LNCAP (cell line): ENCODE data around the gene HMCES.

Source experiments
- TF ChIP-seq, protein P1 (sequence below): fragments of 450-650 bp; IDR thresholded peaks from 2 replicates; pipeline ENCODE4 v1.5.1; 2017; ENCODE audit warnings: mild to moderate bottlenecking

The HMCES gene

DNA sequence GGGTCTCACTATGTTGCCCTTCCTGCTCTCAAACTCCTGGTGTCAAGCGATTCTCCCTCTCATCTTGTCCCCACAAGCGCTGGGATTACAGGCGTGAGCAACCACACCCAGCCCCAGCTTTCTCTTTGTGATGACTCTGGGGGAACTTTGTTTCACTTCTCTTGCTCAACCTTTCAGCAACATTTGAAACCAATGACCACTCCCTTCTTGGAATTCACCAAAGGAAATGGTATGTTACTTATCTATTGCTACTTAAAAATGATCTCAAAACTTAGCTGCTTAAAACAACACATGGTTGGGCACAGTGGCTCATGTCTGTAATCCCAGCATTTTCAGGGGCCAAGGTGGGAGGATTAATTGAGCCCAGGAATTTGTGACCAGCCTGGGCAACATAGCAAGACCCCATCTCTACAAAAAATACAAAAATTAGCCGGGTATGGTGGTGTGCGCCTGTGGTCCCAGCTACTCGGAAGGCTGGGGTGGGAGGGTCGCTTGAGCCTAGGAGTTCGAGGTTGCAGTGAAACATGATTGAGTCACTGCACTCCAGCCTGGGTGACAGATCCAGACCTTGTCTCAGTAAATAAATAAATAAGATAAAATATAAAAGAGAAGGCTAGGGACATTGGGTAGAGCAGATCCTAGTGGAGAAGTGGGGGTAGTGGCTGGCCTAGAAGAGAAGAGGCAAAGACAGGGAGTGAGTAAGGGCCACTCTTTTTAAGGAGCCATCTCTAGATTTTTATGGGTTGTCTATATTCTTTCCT, 39.5 kb upstream of the HMCES start:
- TF ChIP-seq, protein P1, sequence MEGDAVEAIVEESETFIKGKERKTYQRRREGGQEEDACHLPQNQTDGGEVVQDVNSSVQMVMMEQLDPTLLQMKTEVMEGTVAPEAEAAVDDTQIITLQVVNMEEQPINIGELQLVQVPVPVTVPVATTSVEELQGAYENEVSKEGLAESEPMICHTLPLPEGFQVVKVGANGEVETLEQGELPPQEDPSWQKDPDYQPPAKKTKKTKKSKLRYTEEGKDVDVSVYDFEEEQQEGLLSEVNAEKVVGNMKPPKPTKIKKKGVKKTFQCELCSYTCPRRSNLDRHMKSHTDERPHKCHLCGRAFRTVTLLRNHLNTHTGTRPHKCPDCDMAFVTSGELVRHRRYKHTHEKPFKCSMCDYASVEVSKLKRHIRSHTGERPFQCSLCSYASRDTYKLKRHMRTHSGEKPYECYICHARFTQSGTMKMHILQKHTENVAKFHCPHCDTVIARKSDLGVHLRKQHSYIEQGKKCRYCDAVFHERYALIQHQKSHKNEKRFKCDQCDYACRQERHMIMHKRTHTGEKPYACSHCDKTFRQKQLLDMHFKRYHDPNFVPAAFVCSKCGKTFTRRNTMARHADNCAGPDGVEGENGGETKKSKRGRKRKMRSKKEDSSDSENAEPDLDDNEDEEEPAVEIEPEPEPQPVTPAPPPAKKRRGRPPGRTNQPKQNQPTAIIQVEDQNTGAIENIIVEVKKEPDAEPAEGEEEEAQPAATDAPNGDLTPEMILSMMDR = no peak

DNA sequence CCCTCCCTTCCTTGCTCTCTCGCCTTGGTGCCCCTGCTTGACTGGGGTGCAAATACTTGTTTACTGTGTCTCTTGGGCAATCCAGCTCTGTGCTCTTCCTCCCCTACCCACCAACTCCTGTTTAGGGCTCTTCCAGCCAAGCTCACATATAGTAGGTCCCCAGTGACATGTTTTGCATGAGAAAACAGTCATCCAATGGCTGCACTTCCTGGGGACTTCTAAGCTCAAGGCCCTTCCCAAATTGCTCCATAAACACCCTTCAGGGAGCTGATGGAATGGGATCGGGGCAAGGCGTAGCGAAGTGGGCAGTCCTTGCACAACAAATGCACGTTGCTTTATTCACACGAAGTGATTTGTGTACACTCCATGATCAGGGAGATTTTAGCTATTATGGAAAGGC, 38.7 kb upstream of the HMCES start:
- TF ChIP-seq, protein P1 = no peak

DNA sequence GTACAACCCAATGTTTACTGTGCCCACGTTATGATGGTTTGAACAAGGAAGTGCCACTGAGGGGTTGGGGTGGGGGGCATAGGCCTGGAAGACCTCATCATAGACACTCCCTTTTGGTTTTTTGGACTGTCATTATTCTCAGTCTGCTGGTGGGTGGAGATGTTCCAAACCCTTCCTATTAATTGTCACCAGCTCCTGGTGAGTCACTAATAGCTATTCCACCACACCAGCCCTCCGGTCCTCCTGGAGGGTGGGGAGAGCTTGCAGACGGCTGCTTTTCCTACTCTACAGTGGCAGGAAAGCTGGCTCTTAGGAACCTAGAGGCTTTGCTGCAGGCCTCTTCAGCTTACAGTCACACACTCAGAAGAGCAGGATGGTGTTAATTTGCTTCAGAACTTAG, 38.2 kb upstream of the HMCES start:
- TF ChIP-seq, protein P1 = no peak

DNA sequence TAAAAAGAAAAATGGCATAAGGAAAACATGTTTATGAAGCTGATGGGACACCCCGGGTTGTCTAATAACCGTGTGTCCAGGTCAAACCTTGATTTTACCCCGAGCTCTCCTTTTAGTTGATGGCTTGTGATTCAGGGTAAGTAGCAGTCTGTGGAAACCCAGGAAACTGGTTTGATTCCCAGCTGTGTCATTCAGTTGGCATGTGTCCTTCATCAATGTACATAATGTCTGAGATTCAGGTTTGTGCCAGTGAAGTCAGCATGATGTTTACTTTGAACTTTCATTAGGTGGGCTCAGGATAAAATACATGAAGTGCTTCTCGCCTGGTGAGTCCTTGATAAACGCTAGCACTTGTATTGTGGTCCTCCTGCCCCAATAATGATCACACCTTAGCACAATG, 33.5 kb upstream of the HMCES start:
- TF ChIP-seq, protein P1 = no peak

DNA sequence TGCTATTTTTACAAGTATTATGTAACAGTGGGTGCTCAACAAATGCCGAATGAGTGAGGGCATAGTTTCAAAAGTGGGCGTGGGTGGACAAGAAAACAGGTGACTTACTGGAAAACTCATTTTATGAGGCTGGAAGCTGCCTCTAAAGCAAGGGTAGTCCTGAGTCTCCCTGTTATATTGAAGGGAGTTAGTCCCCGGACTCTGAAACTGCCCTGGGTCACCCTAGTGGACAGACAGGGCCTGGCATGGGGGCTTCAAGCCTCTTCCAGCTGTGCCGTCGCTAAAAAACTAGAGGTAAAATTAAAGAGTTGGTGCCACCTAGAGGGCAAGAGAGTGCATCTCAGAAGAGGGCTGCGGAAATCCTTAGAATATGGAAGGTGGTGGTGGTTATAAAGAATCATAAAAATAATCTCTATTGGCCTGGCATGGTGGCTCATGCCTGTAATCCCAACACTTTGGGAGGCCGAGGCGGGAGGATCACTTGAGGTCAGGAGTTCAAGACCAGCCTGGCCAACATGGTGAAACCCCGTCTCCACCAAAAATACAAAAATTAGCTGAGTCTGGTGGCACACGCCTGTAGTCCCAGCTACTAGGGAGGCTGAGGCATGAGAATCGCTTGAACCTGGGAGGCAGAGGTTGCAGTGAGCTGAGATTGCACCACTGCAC, 32.9 kb upstream of the HMCES start:
- TF ChIP-seq, protein P1 = peak; percentile 94

DNA sequence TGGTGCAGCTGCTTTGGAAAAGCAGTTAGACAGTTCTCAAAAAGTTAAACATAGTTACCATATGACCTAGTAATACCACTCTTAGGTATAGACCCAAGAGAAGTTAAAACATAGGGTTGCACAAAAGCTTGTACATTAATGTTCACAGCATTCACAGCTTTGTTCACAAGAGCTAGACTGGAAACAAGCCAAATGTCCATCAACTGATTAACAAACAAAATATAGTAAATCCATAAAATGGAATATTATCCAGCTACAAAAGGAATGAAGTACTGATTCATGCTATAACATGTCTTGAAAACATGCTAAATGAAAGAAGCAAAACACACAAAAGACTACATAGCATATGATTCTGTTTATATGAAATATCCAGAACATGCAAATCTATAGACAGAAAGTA, 32.0 kb upstream of the HMCES start:
- TF ChIP-seq, protein P1 = no peak

DNA sequence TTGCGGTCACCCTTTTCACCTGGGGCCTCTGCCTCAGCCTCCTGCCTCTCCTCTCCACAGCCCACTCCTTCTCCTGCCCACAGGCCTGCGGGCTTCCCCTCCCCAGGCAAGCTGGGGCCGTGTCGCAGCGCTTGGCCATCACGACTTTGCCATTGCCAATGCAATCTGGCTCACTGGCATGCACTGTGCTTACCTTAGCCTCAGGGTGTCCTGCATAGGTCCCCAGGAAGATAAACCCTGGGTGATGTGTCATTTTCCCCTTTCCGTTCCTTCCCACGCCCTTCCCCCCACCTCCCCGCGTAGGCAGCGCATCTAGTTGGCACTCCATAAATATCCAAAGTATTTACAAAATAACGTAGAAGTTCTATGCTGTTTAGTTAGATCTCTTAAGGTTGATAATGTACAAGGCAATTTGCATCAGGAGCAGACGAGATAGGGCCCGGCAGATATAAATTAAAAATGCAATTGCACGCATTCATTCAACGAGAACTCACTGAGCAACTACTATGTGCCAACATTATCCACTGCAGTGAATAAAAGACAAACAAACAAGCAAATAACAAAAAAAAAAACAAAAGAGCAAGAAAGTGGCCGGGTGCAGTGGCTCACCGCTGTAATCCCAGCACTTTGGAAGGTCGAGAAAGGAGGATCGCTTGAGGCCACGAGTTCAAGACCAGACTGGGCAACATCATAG, 30.2 kb upstream of the HMCES start:
- TF ChIP-seq, protein P1 = no peak
